Measurements from ENCODE around the gene LRRC37A3. TPM values are rescaled to one million over a fixed set of nuclear protein-coding genes. Genes with fewer than 3 reads are reported as not detected.
A peak's percentile ranks its signal among the peaks of the same experiment; 100 is the strongest.
"Not testable (repeated sequence)": the region's sequence is repeated elsewhere in the genome, so short reads cannot be mapped to it uniquely, and the experiment has no call there.

LRRC37A3 gene
- total RNA-seq, 1 donor, result 20.3 TPM

DNA sequence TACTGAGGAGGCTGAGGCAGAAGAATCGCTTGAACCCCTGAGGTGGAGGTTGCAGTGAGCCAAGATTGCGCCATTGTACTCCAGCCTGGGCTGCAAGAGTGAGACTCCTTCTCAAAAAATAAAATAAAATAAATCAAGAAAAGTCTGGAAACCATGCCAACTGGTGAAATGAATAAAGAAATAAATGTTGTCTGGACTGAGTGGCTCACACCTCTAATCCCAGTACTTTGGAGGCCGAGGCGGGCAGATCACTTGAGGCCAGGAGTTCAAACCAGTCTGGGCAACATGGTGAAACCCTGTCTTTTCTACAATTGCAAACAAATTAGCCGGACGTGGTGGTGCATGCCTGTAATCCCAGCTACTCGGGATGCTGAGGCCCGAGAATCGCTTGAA lies 744 bp upstream of the LRRC37A3 start:
- TF ChIP-seq, protein P1, sequence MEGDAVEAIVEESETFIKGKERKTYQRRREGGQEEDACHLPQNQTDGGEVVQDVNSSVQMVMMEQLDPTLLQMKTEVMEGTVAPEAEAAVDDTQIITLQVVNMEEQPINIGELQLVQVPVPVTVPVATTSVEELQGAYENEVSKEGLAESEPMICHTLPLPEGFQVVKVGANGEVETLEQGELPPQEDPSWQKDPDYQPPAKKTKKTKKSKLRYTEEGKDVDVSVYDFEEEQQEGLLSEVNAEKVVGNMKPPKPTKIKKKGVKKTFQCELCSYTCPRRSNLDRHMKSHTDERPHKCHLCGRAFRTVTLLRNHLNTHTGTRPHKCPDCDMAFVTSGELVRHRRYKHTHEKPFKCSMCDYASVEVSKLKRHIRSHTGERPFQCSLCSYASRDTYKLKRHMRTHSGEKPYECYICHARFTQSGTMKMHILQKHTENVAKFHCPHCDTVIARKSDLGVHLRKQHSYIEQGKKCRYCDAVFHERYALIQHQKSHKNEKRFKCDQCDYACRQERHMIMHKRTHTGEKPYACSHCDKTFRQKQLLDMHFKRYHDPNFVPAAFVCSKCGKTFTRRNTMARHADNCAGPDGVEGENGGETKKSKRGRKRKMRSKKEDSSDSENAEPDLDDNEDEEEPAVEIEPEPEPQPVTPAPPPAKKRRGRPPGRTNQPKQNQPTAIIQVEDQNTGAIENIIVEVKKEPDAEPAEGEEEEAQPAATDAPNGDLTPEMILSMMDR (IDR thresholded peaks at IDR 0.05; ENCODE audit: insufficient read depth, low read depth, low read length), result no peak
- DNase-seq (ENCODE audit: low read depth), result peak; percentile 26

DNA sequence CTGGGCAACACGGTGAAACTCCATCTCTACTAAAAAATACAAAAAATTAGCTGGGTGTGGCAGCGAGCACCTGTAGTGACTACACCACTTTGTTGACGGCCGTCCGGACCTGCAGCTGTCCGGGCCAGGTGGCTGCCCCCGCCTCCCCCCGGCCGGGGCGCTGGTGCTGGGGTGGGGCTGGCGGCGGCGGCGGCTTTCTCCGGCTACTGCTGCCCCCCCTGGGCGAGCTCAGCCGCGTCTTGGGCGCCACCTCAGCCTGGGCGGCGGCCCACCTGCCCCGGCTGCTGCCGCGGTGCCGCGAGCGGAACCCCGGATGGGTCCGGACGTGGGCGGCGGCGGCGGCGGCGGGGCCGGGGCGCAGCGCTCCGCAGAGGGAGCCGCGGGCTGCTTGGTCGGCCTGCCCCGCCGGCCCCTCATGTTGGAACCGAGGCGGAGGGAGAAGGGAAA lies 413 bp downstream of the LRRC37A3 start:
- DNase-seq (ENCODE audit: low read depth), result peak; percentile 12

More for the DNA sequence above, 744 bp upstream of the LRRC37A3 start:
- H3K4me3 ChIP-seq (ENCODE audit: low read depth, low read length), result peak overlapping the region; percentile 72

DNA sequence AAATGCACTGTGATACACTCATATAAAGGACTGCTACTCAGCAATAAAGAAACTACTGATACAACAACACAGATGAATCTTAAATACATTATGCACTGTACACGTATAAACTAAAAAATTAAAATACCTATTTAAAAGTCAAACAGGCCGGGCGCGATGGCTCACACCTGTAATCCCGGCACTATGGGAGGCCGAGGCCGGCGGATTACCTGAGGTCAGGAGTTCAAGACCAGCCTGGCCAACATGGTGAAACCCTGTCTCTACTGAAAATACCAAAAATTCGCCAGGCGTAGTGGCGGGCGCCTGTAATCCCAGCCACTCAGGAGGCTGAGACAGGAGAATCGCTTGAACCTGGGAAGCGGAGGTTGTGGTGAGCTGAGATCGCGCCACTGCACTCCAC lies 1.7 kb downstream of the LRRC37A3 start:
- not testable (repeated sequence) for DNase-seq (ENCODE audit: low read depth); H3K4me3 ChIP-seq (ENCODE audit: low read depth, low read length)

More for the DNA sequence above, 413 bp downstream of the LRRC37A3 start:
- H3K4me3 ChIP-seq (ENCODE audit: low read depth, low read length), result peak overlapping the region; percentile 72

DNA sequence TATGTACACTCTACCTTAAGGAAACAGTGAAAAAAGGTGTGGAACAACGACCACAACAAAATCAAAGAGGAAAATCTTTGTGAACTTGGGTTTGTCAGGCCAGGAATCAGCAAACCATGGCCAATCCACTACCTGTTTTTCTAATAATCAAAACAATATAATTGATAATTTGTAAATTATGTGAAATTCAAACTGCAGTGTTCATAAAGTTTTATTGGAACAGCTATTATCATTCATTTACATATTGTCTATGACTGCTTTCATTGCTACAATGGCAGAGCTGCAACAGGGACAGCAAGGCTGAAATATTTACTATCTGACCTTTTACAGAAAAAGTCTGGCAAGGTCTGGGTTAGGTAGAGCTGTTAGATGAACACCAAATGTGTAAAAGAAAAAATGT lies 4.0 kb downstream of the LRRC37A3 start:
- not testable (repeated sequence) for DNase-seq (ENCODE audit: low read depth); H3K4me3 ChIP-seq (ENCODE audit: low read depth, low read length)

DNA sequence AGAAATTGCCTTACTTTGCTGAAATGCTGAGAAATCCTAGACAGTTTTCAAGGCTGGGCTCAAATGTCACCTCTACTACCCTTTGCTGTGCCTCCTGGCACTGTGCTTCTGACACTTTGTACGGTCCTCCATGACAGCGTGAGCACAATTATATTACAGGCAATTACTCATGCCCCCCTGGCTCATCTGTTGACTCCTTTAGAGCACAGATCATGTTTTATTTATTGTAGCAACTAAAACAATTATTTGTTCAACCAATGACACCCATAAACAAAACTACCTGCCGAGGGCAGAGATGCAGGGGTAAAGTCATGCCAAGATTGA lies 9.1 kb downstream of the LRRC37A3 start:
- not testable (repeated sequence) for DNase-seq (ENCODE audit: low read depth); H3K4me3 ChIP-seq (ENCODE audit: low read depth, low read length)

DNA sequence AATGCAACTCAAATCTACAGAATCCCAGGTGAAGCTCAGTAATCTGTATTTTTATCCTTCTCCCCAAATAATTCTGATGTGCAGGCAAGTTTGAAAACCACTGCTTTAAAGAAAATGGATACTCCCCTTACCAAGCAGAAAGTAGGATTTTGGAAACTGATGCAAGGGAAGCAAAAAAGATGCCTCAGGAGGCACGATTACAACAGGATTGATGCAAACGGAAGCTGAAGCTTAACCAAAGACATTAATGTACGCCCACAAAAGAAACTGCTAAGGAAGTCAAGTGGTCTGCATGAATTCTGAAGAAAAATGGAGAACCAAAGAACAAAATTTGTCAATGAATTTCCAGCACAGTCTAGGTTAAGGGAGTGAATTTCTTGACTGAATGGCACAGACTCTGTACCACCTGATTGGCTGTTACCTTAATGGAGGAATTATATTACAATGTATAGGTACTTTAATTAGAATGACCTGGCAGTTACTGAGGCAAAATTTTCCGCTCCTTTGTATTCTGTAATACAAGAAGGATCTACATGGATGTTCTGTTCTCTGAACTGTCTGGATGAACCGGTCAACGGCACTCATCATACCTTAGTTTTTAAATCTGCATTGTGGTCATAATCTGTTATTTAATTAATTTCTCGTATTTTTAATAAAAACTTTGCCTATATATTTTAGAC lies 9.6 kb downstream of the LRRC37A3 start:
- not testable (repeated sequence) for DNase-seq (ENCODE audit: low read depth)

DNA sequence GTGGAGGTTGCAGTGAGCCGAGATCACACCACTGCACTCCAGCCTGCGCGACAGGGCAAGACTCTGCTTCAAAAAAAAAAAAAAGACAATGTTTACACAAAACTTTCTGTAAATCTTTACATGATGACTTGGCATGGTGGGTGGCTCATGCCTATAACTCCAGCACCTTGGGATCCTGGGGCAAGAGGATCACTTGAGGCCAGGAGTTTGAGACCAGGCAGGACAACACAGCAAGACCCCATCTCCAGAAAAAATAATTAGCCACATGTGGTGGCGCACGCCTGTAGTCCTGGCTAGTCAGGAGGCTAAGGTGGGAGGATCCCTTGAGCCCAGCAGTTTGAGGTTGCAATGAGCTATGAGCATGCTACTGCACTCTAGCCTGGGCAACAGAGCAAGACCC lies 15.2 kb downstream of the LRRC37A3 start:
- not testable (repeated sequence) for H3K4me3 ChIP-seq (ENCODE audit: low read depth, low read length); DNase-seq (ENCODE audit: low read depth)

More for the DNA sequence above, 9.6 kb downstream of the LRRC37A3 start:
- not testable (repeated sequence) for H3K4me3 ChIP-seq (ENCODE audit: low read depth, low read length)

DNA sequence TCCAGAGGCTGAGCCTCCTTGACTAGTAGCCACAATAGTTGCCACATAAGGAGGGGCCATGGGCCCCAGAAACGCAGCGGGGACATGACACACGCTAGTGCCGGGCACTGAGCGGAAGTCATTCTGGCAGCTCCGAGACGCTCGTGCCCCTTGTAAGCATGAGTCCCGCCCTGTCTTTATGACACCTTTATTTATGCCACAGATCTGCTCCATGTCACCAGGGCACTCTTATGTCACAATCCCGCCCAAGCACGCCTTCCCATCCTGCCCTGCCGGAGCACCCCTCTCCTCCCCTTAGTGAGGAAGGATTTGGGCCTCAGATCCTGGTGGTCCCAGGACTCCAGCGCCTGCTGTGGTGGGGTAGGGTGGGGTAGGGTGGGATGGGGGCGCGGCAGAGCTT lies 22.1 kb downstream of the LRRC37A3 start:
- H3K4me3 ChIP-seq (ENCODE audit: low read depth, low read length); DNase-seq (ENCODE audit: low read depth): not testable (repeated sequence)

DNA sequence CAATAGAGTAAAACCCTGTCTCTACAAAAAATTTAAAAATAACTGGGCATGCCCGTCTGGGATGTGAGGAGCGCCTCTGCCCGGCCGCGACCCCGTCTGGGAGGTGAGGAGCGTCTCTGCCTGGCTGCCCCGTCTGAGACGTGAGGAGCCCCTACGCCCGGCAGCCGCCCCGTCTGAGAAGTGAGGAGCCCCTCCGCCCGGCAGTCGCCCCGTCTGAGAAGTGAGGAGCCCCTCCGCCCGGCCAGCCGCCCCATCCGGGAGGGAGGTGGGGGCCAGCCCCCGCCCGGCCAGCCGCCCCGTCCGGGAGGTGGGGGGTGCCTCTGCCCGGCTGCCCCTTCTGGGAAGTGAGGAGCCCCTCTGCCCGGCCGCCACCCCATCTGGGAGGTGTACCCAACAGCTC lies 45.1 kb downstream of the LRRC37A3 start:
- not testable (repeated sequence) for DNase-seq (ENCODE audit: low read depth); H3K4me3 ChIP-seq (ENCODE audit: low read depth, low read length)

DNA sequence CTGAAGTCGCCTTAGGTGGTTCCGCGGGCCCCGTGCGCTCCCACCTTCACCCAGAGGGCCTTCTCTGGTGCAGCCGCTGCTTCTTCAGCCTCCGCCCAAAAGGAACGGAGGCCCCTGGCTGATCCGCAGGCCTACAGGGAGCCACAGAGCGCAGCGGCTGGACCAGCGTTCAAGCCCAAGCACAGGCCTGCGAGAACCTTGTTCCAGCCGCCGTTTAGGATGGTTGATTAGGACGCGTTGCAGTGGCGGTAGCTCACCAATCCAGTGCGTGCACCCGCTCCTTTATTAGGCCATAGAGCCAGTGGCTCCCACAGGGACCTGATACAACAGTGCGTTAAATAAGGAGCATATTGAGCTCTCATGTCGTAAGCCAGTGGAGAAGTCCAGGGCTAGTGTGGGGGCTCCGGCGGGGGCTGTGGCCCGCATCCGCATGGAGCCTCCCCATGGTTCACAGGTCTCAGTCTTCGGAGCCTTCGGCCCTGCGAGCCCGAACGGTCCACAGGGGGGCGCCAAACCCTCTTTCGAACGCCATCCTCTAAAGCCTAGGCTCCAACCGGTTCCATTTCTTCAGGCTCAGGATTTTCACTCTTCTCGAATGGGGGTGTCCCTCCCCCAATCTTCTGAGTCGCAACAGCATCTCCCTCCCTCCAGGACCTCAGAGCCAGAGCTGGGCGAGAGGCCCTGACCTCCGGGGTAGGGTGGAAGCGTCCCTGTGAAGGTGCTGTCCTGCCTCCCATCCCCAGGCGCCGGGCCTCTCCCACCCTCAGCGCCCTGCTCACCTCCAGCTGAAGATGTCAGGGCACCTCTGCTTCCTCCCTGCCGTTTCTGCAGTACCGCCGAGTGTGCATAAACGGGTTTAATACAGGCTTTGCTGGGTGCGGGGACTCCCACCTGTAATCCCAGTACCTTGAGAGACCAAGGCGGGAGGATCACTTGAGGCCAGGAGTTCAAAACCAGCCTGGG lies 71.5 kb downstream of the LRRC37A3 start:
- DNase-seq (ENCODE audit: low read depth), result peak; percentile 47
- H3K4me3 ChIP-seq (ENCODE audit: low read depth, low read length), result not testable (repeated sequence)
- TF ChIP-seq, protein P1 (IDR thresholded peaks at IDR 0.05; ENCODE audit: insufficient read depth, low read depth, low read length), result peak; percentile 59

DNA sequence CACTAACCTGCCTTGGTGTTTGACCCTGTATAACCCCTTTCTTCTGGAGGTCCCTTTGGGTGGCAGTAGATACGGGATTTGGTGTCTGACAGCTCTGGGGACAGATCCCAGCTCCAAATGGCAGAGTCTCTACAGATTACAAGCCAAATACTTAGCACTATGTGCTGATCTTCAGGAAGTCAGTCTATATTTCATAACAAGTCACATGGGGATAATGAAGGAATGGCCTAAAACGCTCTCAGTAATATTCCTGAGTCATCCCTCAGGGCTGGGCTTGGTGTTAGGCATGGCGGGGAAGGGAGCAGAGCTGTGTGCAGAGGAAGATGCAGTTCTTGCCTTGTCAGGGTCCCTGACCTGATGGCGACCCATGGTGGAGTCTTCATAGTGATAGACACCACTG lies 72.4 kb downstream of the LRRC37A3 start:
- DNase-seq (ENCODE audit: low read depth), result peak; percentile 47
- H3K4me3 ChIP-seq (ENCODE audit: low read depth, low read length), result not testable (repeated sequence)

DNA sequence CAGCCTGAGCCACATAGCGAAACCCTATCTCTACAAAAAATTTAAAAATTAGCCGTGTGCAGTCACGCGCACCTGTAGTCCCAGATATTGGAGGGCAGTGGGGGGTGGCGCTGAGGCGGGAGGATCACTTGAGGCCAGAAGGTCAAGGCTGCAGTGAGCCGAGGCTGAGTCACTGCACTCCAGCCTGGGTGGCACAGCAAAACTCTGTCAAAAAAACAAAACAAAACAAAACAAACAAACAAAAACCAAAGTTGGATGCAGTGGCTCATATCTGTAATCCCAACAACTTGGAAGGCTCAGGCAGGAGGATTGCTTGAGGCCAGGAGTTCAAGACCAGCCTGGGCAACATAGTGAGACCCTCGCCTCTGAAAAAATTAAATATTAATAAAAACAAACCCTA lies 75.4 kb downstream of the LRRC37A3 start:
- DNase-seq (ENCODE audit: low read depth); H3K4me3 ChIP-seq (ENCODE audit: low read depth, low read length): not testable (repeated sequence)

DNA sequence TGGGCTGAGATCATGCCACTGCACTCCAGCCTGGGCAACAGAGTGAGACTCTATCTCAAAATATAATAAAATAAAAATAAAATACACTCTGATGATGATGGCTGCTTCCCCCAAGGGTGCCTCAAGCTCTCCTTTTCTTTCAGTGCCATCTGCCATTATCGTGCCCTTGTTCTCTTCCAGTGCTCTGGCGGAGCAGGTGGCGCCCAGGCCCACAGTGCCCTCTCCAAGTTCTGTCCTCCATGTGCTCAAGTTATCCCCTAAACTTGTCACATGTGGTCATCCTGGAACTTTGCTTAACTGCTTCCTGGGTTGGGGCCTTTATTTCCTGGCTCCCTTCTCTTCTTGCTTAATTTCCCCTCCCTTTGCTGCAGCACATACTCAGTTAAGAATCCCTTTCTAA lies 76.4 kb downstream of the LRRC37A3 start:
- not testable (repeated sequence) for H3K4me3 ChIP-seq (ENCODE audit: low read depth, low read length)

DNA sequence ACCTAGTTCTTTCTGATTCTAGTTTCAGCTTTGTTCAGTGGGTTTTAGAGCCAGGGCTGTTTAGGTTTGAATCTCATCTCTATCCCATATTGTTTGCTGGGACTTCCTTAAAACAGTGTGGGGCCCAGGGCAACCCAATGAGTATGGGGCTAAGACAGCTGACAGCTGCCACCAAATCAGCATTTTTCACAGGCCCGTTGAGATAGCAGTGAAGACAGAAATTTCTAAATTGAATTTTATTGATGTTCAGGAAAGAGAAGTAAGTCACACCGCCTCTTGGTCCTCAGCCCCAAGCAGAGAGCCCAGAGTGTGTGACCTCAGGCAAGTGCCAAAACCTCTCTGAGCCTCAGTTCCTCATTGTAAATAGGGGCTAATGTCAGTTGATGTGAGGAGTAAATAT lies 78.3 kb downstream of the LRRC37A3 start:
- not testable (repeated sequence) for H3K4me3 ChIP-seq (ENCODE audit: low read depth, low read length); DNase-seq (ENCODE audit: low read depth)

More for the DNA sequence above, 76.4 kb downstream of the LRRC37A3 start:
- not testable (repeated sequence) for DNase-seq (ENCODE audit: low read depth)

DNA sequence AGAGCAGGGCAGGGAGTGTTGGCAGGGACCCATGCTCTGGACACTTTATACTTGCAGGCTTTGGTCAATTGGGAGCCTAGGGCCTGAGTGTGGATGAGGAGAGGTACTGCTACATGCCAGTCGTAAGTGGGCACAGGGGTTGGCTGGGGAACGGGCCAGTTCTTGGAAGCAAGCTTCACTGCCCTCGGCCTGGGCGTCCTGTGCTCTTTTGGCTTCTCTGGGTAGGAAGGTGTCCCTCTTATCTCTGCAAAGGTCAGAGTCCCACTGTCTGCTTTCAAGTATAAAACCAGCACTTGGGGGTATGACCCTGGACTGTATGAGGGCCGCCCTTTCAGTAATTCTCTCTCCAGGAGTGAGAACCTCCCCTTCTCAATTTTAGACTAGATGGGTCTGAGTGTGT lies 80.8 kb downstream of the LRRC37A3 start:
- H3K4me3 ChIP-seq (ENCODE audit: low read depth, low read length); DNase-seq (ENCODE audit: low read depth): not testable (repeated sequence)

DNA sequence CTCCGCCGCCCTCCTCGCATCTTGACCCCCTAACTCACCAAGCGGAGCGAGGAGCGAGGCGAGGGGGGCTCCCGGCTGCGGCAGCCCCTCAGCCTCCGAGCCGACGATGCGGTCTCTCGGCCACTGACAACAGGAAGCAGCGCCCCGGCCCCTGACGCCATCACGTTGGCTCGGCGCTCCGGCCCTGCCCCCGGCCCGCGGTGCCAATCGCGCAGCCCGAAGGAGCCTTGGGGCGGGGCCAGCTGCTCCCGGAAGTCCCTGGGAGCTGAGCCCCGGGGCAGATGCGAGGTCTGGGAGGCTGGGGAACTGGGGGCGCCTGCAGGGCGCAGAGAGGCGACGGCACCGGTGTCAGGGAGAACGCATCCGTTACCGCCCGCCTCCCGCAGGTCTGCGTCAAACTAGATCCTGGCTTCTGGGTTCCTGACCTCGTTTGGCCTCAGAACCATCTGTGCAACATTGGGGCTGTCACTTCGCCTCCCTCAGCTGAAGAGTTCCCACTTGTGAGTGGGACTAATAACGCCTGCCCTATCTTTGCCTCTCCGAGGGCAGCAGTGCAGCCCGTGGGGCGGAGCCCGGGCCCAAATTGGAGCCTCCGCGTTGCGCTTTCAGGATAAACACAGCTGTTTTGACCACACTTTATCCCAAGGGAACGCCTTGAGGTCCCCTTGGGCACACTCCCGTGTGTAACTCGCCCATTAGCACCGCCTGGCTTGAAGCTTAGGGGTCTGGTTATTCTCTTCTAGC lies 82.1 kb downstream of the LRRC37A3 start:
- peak; percentile 80 for DNase-seq (ENCODE audit: low read depth)

More for the DNA sequence above, 82.1 kb downstream of the LRRC37A3 start:
- H3K4me3 ChIP-seq (ENCODE audit: low read depth, low read length), result peak overlapping the region; percentile 70

Measured in fibroblast of villous mesenchyme (primary cell).